Neutrophil (primary cell): ENCODE measurements around the gene LGALS7.
"Not testable (repeated sequence)": the region's sequence is repeated elsewhere in the genome, so short reads cannot be mapped to it uniquely, and the experiment has no call there.

Source experiments
- H3K27ac ChIP-seq: fragments of 200-600 bp; sonication (generic); 2 replicates; pipeline ENCODE4 v1.5.1; 2016; ENCODE audit warnings: mild to moderate bottlenecking, moderate library complexity
- H3K27me3 ChIP-seq: fragments of 200-600 bp; sonication (generic); 2 replicates; pipeline ENCODE4 v1.6.0; 2016; ENCODE audit warnings: mild to moderate bottlenecking
- H3K36me3 ChIP-seq: fragments of 200-600 bp; sonication (generic); 2 replicates; pipeline ENCODE4 v1.5.1; 2017
- H3K4me1 ChIP-seq, 2 experiments: fragments of 200-600 bp in 1 of 2; sonication (generic) in 1 of 2; 1 replicate in 1 of 2; 2 replicates in 1 of 2; pipeline versions ENCODE4 v1.5.1 to v1.6.1; 2013 to 2016; ENCODE audit warnings: low read depth in 1 of 2, low read length in 1 of 2, mild to moderate bottlenecking in 1 of 2, moderate library complexity in 1 of 2; ENCODE audit not compliant: control insufficient read depth in 1 of 2, insufficient read depth in 1 of 2
- H3K4me3 ChIP-seq, 2 experiments: fragments of 200-600 bp in 1 of 2; sonication (generic) in 1 of 2; 1 replicate in 1 of 2; 2 replicates in 1 of 2; pipeline ENCODE4 v1.5.1; 2013 to 2016; ENCODE audit warnings: low read depth in 1 of 2, low read length in 1 of 2, mild to moderate bottlenecking in 1 of 2, moderate library complexity in 1 of 2
- H3K9me3 ChIP-seq: fragments of 200-600 bp; sonication (generic); 2 replicates; pipeline ENCODE4 v1.5.1; 2016
- CTCF ChIP-seq: fragments of 200-600 bp; sonication (generic); IDR thresholded peaks from 2 replicates; pipeline ENCODE4 v1.5.1; 2016; ENCODE audit warnings: antibody characterized with exemption

Gene LGALS7

GRCh38 chr19:38815059-38816001 lies 42.0 kb upstream of the LGALS7 start:
- Histone ChIP-seq H3K36me3 (peaks cover 36% of the 10 kb centered on the region), H3K4me1 (no peaks in the 10 kb centered on the region), H3K4me3 (no peak overlapping the region), H3K27me3 (no peaks in the 10 kb centered on the region), H3K9me3 (no peaks in the 10 kb centered on the region), H3K27ac (no peak overlapping the region)
- TF ChIP-seq CTCF: no peak

- H3K36me3 ChIP-seq: peaks cover 36% of the 10 kb centered on the region
- not testable (repeated sequence) for H3K4me1 ChIP-seq, H3K9me3 ChIP-seq, H3K27me3 ChIP-seq, H3K27ac ChIP-seq, H3K4me3 ChIP-seq
These were observed 40.6 kb upstream of the LGALS7 start for GRCh38 chr19:38813932-38814331.

- H3K27ac ChIP-seq: no peak overlapping the region
- H3K4me3 ChIP-seq: no peak overlapping the region
- H3K36me3 ChIP-seq: peaks cover 36% of the 10 kb centered on the region
- H3K9me3 ChIP-seq: no peaks in the 10 kb centered on the region
- no peaks in the 10 kb centered on the region for H3K27me3 ChIP-seq
- TF ChIP-seq CTCF: no peak
- H3K4me1 ChIP-seq: no peaks in the 10 kb centered on the region
These were observed 40.0 kb upstream of the LGALS7 start for GRCh38 chr19:38813323-38813722.

- peaks cover 33% of the 10 kb centered on the region for H3K36me3 ChIP-seq
- TF ChIP-seq CTCF: no peak
- no peaks in the 10 kb centered on the region for H3K27me3 ChIP-seq
- no peak within 1 kb of the TSS for H3K27ac ChIP-seq
- no peak within 1 kb of the TSS for H3K4me3 ChIP-seq
- H3K4me1 ChIP-seq: no peaks in the 10 kb centered on the region
- H3K9me3 ChIP-seq: no peaks in the 10 kb centered on the region
These were observed 39.6 kb upstream of the LGALS7 start, which contains the start of gene LGALS4 for GRCh38 chr19:38812841-38813320. LGALS4 (minus strand) TSS chr19:38812945; CDS start chr19:38812886, 59 bp downstream.

- Histone ChIP-seq H3K4me3 (no peak overlapping the region), H3K4me1 (no peaks in the 10 kb centered on the region), H3K9me3 (no peaks in the 10 kb centered on the region), H3K36me3 (peaks cover 27% of the 10 kb centered on the region), H3K27me3 (no peaks in the 10 kb centered on the region), H3K27ac (no peak overlapping the region)
- no peak for TF ChIP-seq CTCF
These were observed 38.9 kb upstream of the LGALS7 start for GRCh38 chr19:38812009-38812840.
